ENCODE data around the gene ALDH16A1.

GRCh38 chr19:49415102-49415809 is 37.8 kb upstream of the ALDH16A1 start:
- TF ChIP-seq EP300 (IDR thresholded peaks at IDR 0.05) (no peak), CTCF (IDR thresholded peaks at IDR 0.05) (no peak)
